ENCODE measurements around the gene LKAAEAR1.

- TF ChIP-seq CTCF (IDR thresholded peaks at IDR 0.05; ENCODE audit: poor library complexity) (no peak), EZH2 (IDR thresholded peaks at IDR 0.05; ENCODE audit: borderline replicate concordance) (no peak), EZH2phosphoT487 (IDR thresholded peaks at IDR 0.05; ENCODE audit: low read depth, severe bottlenecking, unreplicated experiment) (no peak)
Observed at GRCh38 chr20:64113796-64114355, 29.7 kb upstream of the LKAAEAR1 start.

All from hepatocyte (in vitro differentiated cells).